ENCODE data around the gene FRK. TPM values are rescaled to one million over a fixed set of nuclear protein-coding genes. Genes with fewer than 3 reads are reported as not detected.

FRK gene
- total RNA-seq, 2 experiments from 2014 or later: 0.04 to 0.07 TPM

DNA sequence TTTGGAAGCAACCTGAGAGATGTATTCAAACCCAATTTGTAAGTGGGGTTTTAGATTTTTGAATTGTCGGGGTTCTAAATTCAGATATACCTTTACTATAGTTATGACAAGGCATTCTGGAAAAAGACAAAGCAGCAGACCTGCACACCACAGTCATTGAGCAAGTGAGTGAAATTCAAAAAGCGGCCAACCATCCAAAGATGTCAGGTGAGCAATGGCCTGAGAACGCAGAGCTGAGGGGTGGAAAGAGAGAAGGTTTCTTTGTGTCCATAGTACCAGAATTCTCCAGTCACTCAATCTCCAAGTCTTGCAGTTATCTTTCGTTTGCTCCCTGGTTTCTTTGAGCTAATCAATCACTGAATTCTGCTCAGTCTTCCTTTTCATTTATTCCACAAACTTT is 1.8 kb upstream of the FRK start:
- POLR2A ChIA-PET: no interaction called here
- Mint-ChIP-seq H3K27me3 (peaks cover 10% of the 10 kb centered on the region), H3K4me1 (ENCODE audit: low read depth) (no peaks in the 10 kb centered on the region), H3K4me3 (no peak overlapping the region), H3K36me3 (ENCODE audit: low read depth) (no peaks in the 10 kb centered on the region), H3K9me3 (no peaks in the 10 kb centered on the region), H3K27ac (no peak overlapping the region)
- no peak for DNase-seq
- intact Hi-C loops (cut with micrococcal nuclease): no loop called here
- CTCF ChIA-PET: no interaction called here
- TF ChIP-seq, protein P1, sequence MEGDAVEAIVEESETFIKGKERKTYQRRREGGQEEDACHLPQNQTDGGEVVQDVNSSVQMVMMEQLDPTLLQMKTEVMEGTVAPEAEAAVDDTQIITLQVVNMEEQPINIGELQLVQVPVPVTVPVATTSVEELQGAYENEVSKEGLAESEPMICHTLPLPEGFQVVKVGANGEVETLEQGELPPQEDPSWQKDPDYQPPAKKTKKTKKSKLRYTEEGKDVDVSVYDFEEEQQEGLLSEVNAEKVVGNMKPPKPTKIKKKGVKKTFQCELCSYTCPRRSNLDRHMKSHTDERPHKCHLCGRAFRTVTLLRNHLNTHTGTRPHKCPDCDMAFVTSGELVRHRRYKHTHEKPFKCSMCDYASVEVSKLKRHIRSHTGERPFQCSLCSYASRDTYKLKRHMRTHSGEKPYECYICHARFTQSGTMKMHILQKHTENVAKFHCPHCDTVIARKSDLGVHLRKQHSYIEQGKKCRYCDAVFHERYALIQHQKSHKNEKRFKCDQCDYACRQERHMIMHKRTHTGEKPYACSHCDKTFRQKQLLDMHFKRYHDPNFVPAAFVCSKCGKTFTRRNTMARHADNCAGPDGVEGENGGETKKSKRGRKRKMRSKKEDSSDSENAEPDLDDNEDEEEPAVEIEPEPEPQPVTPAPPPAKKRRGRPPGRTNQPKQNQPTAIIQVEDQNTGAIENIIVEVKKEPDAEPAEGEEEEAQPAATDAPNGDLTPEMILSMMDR (IDR thresholded peaks at IDR 0.05): no peak
- ATAC-seq: no peak

DNA sequence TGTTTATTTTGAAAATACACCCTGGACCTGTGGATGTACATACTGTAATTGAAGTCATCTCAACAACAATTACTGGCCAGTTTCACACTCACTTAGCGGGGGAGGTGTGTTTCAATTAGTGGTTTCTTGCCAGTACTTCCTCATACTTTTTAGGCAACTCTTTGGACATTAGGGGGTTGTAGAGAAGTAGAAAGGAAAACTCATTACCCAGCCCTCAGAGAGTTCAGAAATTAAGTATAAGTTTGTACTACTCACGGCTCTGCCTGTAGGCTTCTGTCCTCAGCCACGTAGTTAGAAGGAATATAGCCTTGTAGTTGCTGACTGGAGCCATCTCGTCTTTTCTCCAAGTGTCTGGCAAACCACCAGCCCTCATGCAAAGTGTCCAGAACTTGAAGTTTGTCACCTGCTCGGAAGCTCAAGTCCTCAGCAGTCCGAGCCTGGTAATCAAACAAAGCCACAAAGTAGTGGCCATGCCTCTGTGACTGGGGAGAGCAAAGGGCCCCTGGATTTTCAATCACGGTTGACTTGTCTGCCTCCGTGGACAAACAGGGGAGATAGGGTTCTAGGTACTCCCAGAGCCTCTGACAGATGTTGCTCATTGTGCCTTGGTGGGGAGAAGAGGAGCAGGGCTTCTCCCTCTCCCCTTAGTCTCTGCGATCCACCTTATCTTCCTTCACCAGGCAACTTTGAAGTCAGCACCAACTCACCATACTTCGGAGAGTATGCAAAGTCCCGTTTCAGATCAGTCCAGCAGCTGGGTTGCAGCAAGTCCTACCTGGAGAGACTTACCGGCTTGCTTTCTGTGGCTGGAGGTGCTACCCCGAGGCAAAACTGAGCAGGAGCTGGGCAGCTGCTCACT is 749 bp downstream of the FRK start:
- no peaks in the 10 kb centered on the region for H3K9me3 Mint-ChIP-seq
- DNase-seq (no peak), ATAC-seq (no peak)
- TF ChIP-seq, protein P1 (IDR thresholded peaks at IDR 0.05): no peak
- H3K27ac Mint-ChIP-seq: no peak overlapping the region
- CTCF ChIA-PET: interaction anchor here (1.2 kb wide), 1 partner anchor 37 kb away, joined by 3 read pairs; no protein-coding TSS in a partner anchor
- intact Hi-C loops (cut with micrococcal nuclease): no loop called here
- POLR2A ChIA-PET: no interaction called here
- peaks cover 6% of the 10 kb centered on the region for H3K27me3 Mint-ChIP-seq
- H3K4me1 Mint-ChIP-seq (ENCODE audit: low read depth): no peaks in the 10 kb centered on the region
- H3K36me3 Mint-ChIP-seq (ENCODE audit: low read depth): no peaks in the 10 kb centered on the region
- H3K4me3 Mint-ChIP-seq: no peak overlapping the region

DNA sequence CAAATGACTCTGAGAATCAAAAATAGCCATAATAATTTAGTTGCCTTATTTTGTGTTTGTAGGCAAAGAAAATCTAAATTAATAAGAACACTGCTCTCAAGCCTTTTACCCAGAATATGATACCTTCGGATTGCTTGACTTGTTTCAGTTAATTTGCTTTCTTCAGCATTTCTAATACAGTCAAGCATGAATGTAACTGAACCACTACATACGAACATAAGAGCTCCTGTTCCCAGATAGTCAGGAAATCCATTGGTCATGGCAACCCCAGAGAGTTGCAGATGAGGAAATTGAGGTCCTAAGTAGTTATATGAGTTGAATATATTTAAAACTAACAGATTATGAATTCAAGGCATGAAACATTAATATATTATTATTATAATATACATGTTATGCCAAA is 2.9 kb downstream of the FRK start:
- ChIA-PET CTCF (interaction anchor here (1.2 kb wide), 1 partner anchor 54 kb away, joined by 3 read pairs; no protein-coding TSS in a partner anchor), POLR2A (no interaction called here)
- ATAC-seq (no peak), DNase-seq (no peak)
- H3K36me3 Mint-ChIP-seq (ENCODE audit: low read depth): no peaks in the 10 kb centered on the region
- no peak overlapping the region for H3K27ac Mint-ChIP-seq
- intact Hi-C loops (cut with micrococcal nuclease): no loop called here
- H3K27me3 Mint-ChIP-seq: peaks cover 6% of the 10 kb centered on the region
- H3K4me3 Mint-ChIP-seq: no peak overlapping the region
- H3K9me3 Mint-ChIP-seq: no peaks in the 10 kb centered on the region
- no peaks in the 10 kb centered on the region for H3K4me1 Mint-ChIP-seq (ENCODE audit: low read depth)
- TF ChIP-seq, protein P1 (IDR thresholded peaks at IDR 0.05): no peak

DNA sequence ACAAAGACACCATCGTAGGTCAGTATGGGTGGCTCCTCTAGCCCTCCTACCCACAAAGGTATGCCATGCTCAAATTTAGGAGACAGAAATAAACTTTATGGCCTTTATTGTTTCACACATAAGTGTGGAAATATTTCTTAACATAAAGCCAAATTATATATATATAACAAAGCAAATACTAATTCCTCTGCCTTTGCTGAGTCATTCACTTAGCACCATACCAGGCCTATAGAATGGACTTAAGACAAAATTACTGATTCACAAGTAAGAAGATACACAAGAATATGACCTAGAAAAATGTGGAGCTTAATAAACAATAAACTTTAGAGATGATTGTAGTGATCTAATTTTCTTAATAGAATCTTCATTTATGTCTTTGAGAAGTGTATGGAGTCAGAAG is 5.2 kb downstream of the FRK start:
- Mint-ChIP-seq H3K4me3 (no peak overlapping the region), H3K27ac (no peak overlapping the region), H3K4me1 (ENCODE audit: low read depth) (no peaks in the 10 kb centered on the region), H3K36me3 (ENCODE audit: low read depth) (no peaks in the 10 kb centered on the region), H3K9me3 (no peaks in the 10 kb centered on the region), H3K27me3 (peaks cover 9% of the 10 kb centered on the region)
- CTCF ChIA-PET: no interaction called here
- TF ChIP-seq, protein P1 (IDR thresholded peaks at IDR 0.05): no peak
- POLR2A ChIA-PET: no interaction called here
- no peak for ATAC-seq
- intact Hi-C loops (cut with micrococcal nuclease): no loop called here
- DNase-seq: no peak

DNA sequence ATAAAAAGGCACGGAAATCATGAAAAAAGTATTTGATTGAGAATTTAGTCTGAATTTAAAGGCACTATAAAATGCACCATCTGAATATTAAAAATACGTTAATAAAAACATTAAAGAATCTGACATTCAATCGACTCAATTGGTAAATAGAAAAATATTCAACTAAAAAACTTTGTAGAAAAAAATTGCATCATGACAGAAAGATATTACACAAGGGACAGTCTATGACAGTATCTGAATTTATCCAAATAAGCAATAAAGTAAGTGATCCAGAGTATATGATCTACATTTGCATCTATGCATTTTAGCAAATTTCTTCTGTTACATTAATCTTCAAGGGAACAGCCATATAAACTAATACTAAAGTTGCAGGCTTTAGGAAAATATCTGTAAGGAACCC is 9.4 kb downstream of the FRK start:
- H3K9me3 Mint-ChIP-seq: no peaks in the 10 kb centered on the region
- no peaks in the 10 kb centered on the region for H3K36me3 Mint-ChIP-seq (ENCODE audit: low read depth)
- intact Hi-C loops (cut with micrococcal nuclease): no loop called here
- H3K4me3 Mint-ChIP-seq: no peak overlapping the region
- no peak overlapping the region for H3K27ac Mint-ChIP-seq
- POLR2A ChIA-PET: no interaction called here
- no peak for DNase-seq
- no peaks in the 10 kb centered on the region for H3K4me1 Mint-ChIP-seq (ENCODE audit: low read depth)
- no peak for ATAC-seq
- CTCF ChIA-PET: interaction anchor here (1.2 kb wide), 1 partner anchor 24 kb away, joined by 3 read pairs; no protein-coding TSS in a partner anchor
- TF ChIP-seq, protein P1 (IDR thresholded peaks at IDR 0.05): no peak
- peaks cover 17% of the 10 kb centered on the region for H3K27me3 Mint-ChIP-seq

Data from activated CD8-positive, alpha-beta T cell treated with anti-CD3 and anti-CD28 coated beads for 36 hours (primary cell).